ENCODE results near the gene TNIP3. TPM values are rescaled to one million over a fixed set of nuclear protein-coding genes. Genes with fewer than 3 reads are reported as not detected.

Gene TNIP3
- total RNA-seq, 1 donor from 2014 or later: 0.24 TPM

- H3K4me1 Mint-ChIP-seq (ENCODE audit: unreplicated experiment): no peaks in the 10 kb centered on the region
- H3K36me3 Mint-ChIP-seq: no peaks in the 10 kb centered on the region
- H3K27ac Mint-ChIP-seq: no peak overlapping the region
- H3K4me3 Mint-ChIP-seq: no peak overlapping the region
- no peaks in the 10 kb centered on the region for H3K27me3 Mint-ChIP-seq
- no peak for TF ChIP-seq CTCF (conservative IDR thresholded peaks at IDR 0.05)
- DNase-seq (ENCODE audit: extremely low spot score, unreplicated experiment): no peak
- no peaks in the 10 kb centered on the region for H3K9me3 Mint-ChIP-seq
These were observed 69.7 kb downstream of the TNIP3 start for GRCh38 chr4:121094297-121094966.

GRCh38 chr4:121093261-121093660 is 70.9 kb downstream of the TNIP3 start:
- no peak for TF ChIP-seq CTCF (conservative IDR thresholded peaks at IDR 0.05)
- DNase-seq (ENCODE audit: extremely low spot score, unreplicated experiment): no peak
- Mint-ChIP-seq H3K36me3 (no peaks in the 10 kb centered on the region), H3K4me1 (ENCODE audit: unreplicated experiment) (no peaks in the 10 kb centered on the region), H3K27ac (no peak overlapping the region), H3K4me3 (no peak overlapping the region), H3K27me3 (no peaks in the 10 kb centered on the region), H3K9me3 (no peaks in the 10 kb centered on the region)

- Mint-ChIP-seq H3K4me1 (ENCODE audit: unreplicated experiment) (no peaks in the 10 kb centered on the region), H3K27ac (no peak overlapping the region), H3K27me3 (no peaks in the 10 kb centered on the region), H3K36me3 (no peaks in the 10 kb centered on the region), H3K4me3 (no peak overlapping the region), H3K9me3 (no peaks in the 10 kb centered on the region)
- no peak for DNase-seq (ENCODE audit: extremely low spot score, unreplicated experiment)
- no peak for TF ChIP-seq CTCF (conservative IDR thresholded peaks at IDR 0.05)
These were observed 72.2 kb downstream of the TNIP3 start for GRCh38 chr4:121091941-121092340.

GRCh38 chr4:121088867-121089266 is 75.3 kb downstream of the TNIP3 start:
- Mint-ChIP-seq H3K27ac (no peak overlapping the region), H3K27me3 (peaks cover 3% of the 10 kb centered on the region), H3K36me3 (no peaks in the 10 kb centered on the region), H3K9me3 (no peaks in the 10 kb centered on the region), H3K4me3 (no peak overlapping the region), H3K4me1 (ENCODE audit: unreplicated experiment) (no peaks in the 10 kb centered on the region)
- DNase-seq (ENCODE audit: extremely low spot score, unreplicated experiment): no peak
- TF ChIP-seq CTCF (conservative IDR thresholded peaks at IDR 0.05): no peak

Other genes starting within 250 kb of the TNIP3 start
- gene PRDM5, start 241.6 kb downstream of the TNIP3 start, total RNA-seq (ENCODE audit: low replicate concordance): 5.9 and 15.7 TPM in 2 replicates
- gene NDNF, start 91.8 kb downstream of the TNIP3 start, total RNA-seq (ENCODE audit: low replicate concordance): 14.6 and 17.4 TPM in 2 replicates
- 0.29 and 1.4 TPM in 2 replicates for gene QRFPR, start 216.7 kb upstream of the TNIP3 start, total RNA-seq (ENCODE audit: low replicate concordance)

Data from type B pancreatic cell (in vitro differentiated cells).